K562 (cell line): Measurements from ENCODE around the gene GAP43. TPM values are rescaled to one million over a fixed set of nuclear protein-coding genes. Genes with fewer than 3 reads are reported as not detected.
A peak's percentile ranks its signal among the peaks of the same experiment; 100 is the strongest.

Source experiments
- CXXC5 ChIP-seq: fragments of 250-450 bp; sonication (Bioruptor Pico); IDR thresholded peaks from 2 replicates; pipeline ENCODE4 v1.8.0; 2022; ENCODE audit warnings: inconsistent platforms, mild to moderate bottlenecking, moderate library complexity
- ESRRA ChIP-seq: fragments of 450-650 bp; IDR thresholded peaks from 2 replicates; pipeline ENCODE4 v1.6.1; 2014; ENCODE audit warnings: low read depth, mild to moderate bottlenecking, moderate library complexity, borderline replicate concordance
- HNRNPL ChIP-seq: fragments of 200-400 bp; formaldehyde crosslinking; IDR thresholded peaks from 2 replicates; pipeline ENCODE4 v1.6.1; 2017; ENCODE audit warnings: low read depth, mild to moderate bottlenecking, low read length
- MAFK ChIP-seq: IDR thresholded peaks from 2 replicates; pipeline ENCODE4 v1.6.1; 2011; ENCODE audit warnings: low read length, improper control_type of control experiment
- POLR2A ChIP-seq: fragments of 450-650 bp; conservative IDR thresholded peaks from 2 replicates; pipeline ENCODE4 v1.6.1; 2016
- RCOR1 ChIP-seq, 2 experiments: IDR thresholded peaks; 2 replicates each; pipeline ENCODE4 v1.6.1; 2012; ENCODE audit warnings: low read depth in 2 of 2, low read length in 2 of 2, borderline replicate concordance in 1 of 2, improper control_type of control experiment in 1 of 2
- SMARCE1 ChIP-seq: fragments of 450-650 bp; IDR thresholded peaks from 2 replicates; pipeline ENCODE4 v1.7.1; 2016; ENCODE audit warnings: mild to moderate bottlenecking
- TEAD1 ChIP-seq, 2 experiments: fragments of 450-650 bp in 1 of 2; sonication (generic) in 1 of 2; formaldehyde crosslinking; IDR thresholded peaks; 2 replicates each; pipeline versions ENCODE4 v1.4.0 to v1.8.0; 2020 to 2022; ENCODE audit warnings: mild to moderate bottlenecking in 2 of 2, missing genetic modification reagents in 1 of 2
- ZBTB1 ChIP-seq: sonication (generic); formaldehyde crosslinking; IDR thresholded peaks from 2 replicates; pipeline ENCODE4 v1.8.1; 2023; ENCODE audit warnings: missing genetic modification reagents, low read depth, mild to moderate bottlenecking, borderline replicate concordance
- ZNF589 ChIP-seq: fragments of 200-800 bp; sonication (Bioruptor generic); IDR thresholded peaks from 2 replicates; pipeline ENCODE4 v1.6.1; 2016; ENCODE audit warnings: low read depth, missing genetic modification characterization, missing compliant biosample characterization
- ZNF644 ChIP-seq: fragments of 200-800 bp; sonication (Bioruptor generic); IDR thresholded peaks from 2 replicates; pipeline ENCODE4 v1.6.1; 2016; ENCODE audit warnings: low read depth, missing genetic modification characterization, missing compliant biosample characterization
- polyA plus RNA-seq, 8 experiments: library from polyadenylated mRNA; depleted of rRNA in 4 of 8; stranded (reverse) in 5 of 8; unstranded in 3 of 8; fragments of >200 nt; fragmentation: Nextera tagmentation in 2 of 8; fragmentation: Illumina TruSeq in 1 of 8; extraction: Ambion mirVana in 2 of 8; extraction: Trizol in 1 of 8; gene quantifications; 2 replicates each; pipeline versions ENCODE4 v1.2.1 to v1.2.3, GENCODE V29; 2011 to 2014; ENCODE audit warnings: inconsistent platforms in 1 of 8, missing spikeins in 1 of 8
- total RNA-seq, 7 experiments: library from RNA; depleted of rRNA in 6 of 7; stranded (reverse); fragments of >200 nt in 6 of 7; fragmentation: Illumina TruSeq in 2 of 7; extraction: Trizol in 2 of 7; gene quantifications; 2 replicates each; pipeline versions ENCODE4 v1.2.1 to v1.2.3, GENCODE V29; 2011 to 2021; ENCODE audit warnings: low replicate concordance in 1 of 7
- TF ChIP-seq, protein P1 (sequence below): fragments of 250-450 bp; sonication (Bioruptor Pico); IDR thresholded peaks from 2 replicates; pipeline ENCODE4 v1.5.1; 2021; ENCODE audit warnings: mild to moderate bottlenecking
- TF ChIP-seq, protein P2 (sequence below), 2 experiments: fragments of 450-650 bp; formaldehyde crosslinking in 1 of 2; IDR thresholded peaks; 2 replicates each; pipeline versions ENCODE4 v1.4.0 to v1.6.1; 2014 to 2020; ENCODE audit warnings: mild to moderate bottlenecking in 2 of 2, borderline replicate concordance in 1 of 2, low read depth in 1 of 2
- TF ChIP-seq, protein P3 (sequence below): IDR thresholded peaks from 3 replicates; pipeline ENCODE4 v1.6.1; 2011; ENCODE audit warnings: borderline replicate concordance, mild to moderate bottlenecking; ENCODE audit not compliant: insufficient read length, insufficient read depth
- TF ChIP-seq, protein P4 (sequence below): fragments of 250-450 bp; sonication (Bioruptor Pico); IDR thresholded peaks from 2 replicates; pipeline ENCODE4 v1.8.0; 2022; ENCODE audit warnings: moderate library complexity, mild to moderate bottlenecking, inconsistent platforms

GAP43 gene
- total and polyA plus RNA-seq, 9 of the 15 experiments (the other 6 are each of a cell fraction or from before 2014, with no cell fraction given) = 0.04 to 0.11 (median 0.09) TPM; not detected in 6

DNA sequence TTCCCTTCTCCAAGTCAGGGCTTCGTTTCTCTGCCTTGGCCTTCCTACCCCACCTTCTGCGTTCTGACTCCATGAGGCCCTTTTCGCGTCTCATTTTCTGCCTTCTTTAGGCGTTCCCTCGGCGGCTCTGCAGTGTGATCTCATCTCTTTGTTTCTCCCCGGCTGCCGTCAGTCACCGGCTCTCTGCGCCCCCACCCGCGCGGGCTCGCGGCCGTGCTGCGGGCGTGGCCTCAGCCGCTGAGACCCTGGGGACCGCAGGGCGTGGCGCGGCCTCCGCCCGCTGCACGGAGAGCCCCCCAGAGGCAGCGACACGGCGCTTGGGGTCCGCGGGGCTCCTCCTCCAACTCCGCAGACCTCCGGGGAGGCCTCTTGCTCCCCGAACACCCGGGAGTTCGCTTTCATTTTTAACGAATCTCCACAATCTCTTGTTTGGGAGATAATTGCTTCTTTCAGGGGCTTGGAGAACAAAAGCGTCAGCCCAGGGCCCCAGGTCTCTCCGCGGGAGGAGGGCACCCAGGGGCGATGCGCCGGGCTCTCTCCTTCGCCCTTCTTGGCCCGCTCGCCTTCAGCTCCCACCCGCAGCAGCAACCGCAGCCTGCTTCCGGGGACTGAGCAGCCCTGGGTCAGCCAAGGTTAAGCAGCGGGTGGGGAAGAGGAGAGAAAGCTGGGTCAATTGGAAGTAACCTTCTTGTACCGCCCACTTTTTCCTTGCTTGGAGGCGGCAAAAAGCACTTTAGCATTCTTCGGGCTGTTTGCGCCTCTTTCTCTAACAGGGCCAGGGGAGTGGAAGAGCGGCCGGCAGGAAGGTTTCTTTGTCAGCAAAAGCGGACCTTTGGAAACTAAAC lies 35.2 kb downstream of the GAP43 start (continued):
- TF ChIP-seq RCOR1 (IDR thresholded peaks at IDR 0.05; ENCODE audit: borderline replicate concordance in 1 of 2, low read depth in 2 of 2, low read length in 2 of 2) = peak in 1 of 2 experiments; percentile 14; a peak in 1 of 4 replicates
- TF ChIP-seq CXXC5 = peak; percentile 72
- TF ChIP-seq ZNF644 (tag) = no peak
- peak; percentile 83 for TF ChIP-seq ESRRA
- TF ChIP-seq, protein P1, sequence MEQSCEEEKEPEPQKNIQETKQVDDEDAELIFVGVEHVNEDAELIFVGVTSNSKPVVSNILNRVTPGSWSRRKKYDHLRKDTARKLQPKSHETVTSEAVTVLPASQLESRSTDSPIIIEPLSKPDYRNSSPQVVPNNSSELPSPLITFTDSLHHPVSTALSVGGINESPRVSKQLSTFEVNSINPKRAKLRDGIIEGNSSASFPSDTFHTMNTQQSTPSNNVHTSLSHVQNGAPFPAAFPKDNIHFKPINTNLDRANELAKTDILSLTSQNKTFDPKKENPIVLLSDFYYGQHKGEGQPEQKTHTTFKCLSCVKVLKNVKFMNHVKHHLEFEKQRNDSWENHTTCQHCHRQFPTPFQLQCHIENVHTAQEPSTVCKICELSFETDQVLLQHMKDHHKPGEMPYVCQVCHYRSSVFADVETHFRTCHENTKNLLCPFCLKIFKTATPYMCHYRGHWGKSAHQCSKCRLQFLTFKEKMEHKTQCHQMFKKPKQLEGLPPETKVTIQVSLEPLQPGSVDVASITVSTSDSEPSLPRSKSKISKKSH (CRISPR knock-in tag) = no peak
- TF ChIP-seq SMARCE1 = peak; percentile 29; the same call in 1 of the 2 replicates
- TF ChIP-seq, protein P2, sequence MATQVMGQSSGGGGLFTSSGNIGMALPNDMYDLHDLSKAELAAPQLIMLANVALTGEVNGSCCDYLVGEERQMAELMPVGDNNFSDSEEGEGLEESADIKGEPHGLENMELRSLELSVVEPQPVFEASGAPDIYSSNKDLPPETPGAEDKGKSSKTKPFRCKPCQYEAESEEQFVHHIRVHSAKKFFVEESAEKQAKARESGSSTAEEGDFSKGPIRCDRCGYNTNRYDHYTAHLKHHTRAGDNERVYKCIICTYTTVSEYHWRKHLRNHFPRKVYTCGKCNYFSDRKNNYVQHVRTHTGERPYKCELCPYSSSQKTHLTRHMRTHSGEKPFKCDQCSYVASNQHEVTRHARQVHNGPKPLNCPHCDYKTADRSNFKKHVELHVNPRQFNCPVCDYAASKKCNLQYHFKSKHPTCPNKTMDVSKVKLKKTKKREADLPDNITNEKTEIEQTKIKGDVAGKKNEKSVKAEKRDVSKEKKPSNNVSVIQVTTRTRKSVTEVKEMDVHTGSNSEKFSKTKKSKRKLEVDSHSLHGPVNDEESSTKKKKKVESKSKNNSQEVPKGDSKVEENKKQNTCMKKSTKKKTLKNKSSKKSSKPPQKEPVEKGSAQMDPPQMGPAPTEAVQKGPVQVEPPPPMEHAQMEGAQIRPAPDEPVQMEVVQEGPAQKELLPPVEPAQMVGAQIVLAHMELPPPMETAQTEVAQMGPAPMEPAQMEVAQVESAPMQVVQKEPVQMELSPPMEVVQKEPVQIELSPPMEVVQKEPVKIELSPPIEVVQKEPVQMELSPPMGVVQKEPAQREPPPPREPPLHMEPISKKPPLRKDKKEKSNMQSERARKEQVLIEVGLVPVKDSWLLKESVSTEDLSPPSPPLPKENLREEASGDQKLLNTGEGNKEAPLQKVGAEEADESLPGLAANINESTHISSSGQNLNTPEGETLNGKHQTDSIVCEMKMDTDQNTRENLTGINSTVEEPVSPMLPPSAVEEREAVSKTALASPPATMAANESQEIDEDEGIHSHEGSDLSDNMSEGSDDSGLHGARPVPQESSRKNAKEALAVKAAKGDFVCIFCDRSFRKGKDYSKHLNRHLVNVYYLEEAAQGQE (IDR thresholded peaks at IDR 0.05; ENCODE audit: borderline replicate concordance) = no peak
- TF ChIP-seq, protein P2 (CRISPR knock-in tag; IDR thresholded peaks at IDR 0.05; ENCODE audit: low read depth) = no peak
- TF ChIP-seq, protein P3, sequence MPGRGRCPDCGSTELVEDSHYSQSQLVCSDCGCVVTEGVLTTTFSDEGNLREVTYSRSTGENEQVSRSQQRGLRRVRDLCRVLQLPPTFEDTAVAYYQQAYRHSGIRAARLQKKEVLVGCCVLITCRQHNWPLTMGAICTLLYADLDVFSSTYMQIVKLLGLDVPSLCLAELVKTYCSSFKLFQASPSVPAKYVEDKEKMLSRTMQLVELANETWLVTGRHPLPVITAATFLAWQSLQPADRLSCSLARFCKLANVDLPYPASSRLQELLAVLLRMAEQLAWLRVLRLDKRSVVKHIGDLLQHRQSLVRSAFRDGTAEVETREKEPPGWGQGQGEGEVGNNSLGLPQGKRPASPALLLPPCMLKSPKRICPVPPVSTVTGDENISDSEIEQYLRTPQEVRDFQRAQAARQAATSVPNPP = no peak
- peak; percentile 64; the same call in 1 of the 2 replicates for TF ChIP-seq ZBTB1 (CRISPR knock-in tag)
- TF ChIP-seq, protein P4, sequence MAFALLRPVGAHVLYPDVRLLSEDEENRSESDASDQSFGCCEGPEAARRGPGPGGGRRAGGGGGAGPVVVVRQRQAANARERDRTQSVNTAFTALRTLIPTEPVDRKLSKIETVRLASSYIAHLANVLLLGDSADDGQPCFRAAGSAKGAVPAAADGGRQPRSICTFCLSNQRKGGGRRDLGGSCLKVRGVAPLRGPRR = no peak
- no peak for TF ChIP-seq HNRNPL
- no peak for TF ChIP-seq TEAD1 (CRISPR knock-in tag; IDR thresholded peaks at IDR 0.05)
- TF ChIP-seq ZNF589 = peak; percentile 64; the same call in 1 of the 2 replicates
- peak; percentile 64 for TF ChIP-seq POLR2A
- no peak for TF ChIP-seq MAFK
